ENCODE results near the gene CST9L.

The CST9L gene

GRCh38 chr20:23605867-23606651, 37.8 kb upstream of the CST9L start, which contains the start of gene CST9:
CST9 (minus strand) TSS chr20:23605917; CDS start chr20:23605864, 53 bp downstream.
- no peak within 1 kb of the TSS for H3K4ac ChIP-seq (ENCODE audit: low read depth, low read length)
- H3K9ac ChIP-seq (ENCODE audit: low read length) = no peak within 1 kb of the TSS
- H4K12ac ChIP-seq (ENCODE audit: low read depth, low read length) = no peak within 1 kb of the TSS
- H4K91ac ChIP-seq (ENCODE audit: low read depth, low read length) = no peak within 1 kb of the TSS
- H2AFZ ChIP-seq (ENCODE audit: insufficient read depth, low read length, poor library complexity) = no peak within 1 kb of the TSS
- DNase-seq = no peak
- H2BK12ac ChIP-seq (ENCODE audit: low read length) = no peak within 1 kb of the TSS
- no peak within 1 kb of the TSS for H2AK5ac ChIP-seq (ENCODE audit: low read length)
- H2BK5ac ChIP-seq (ENCODE audit: low read depth, low read length, poor library complexity) = no peak within 1 kb of the TSS
- no CpG with 5 or more reads among the region's 16 CpGs for WGBS (ENCODE audit: extremely low coverage, insufficient coverage, insufficient read length)
- H3K23ac ChIP-seq (ENCODE audit: low read length) = no peak within 1 kb of the TSS
- no peak within 1 kb of the TSS for H3K18ac ChIP-seq (ENCODE audit: low read length)
- H3K27ac ChIP-seq (ENCODE audit: low read depth, low read length) = no peak within 1 kb of the TSS
- no peaks in the 10 kb centered on the region for H3K36me3 ChIP-seq (ENCODE audit: control insufficient read depth in 1 of 2, insufficient read depth in 2 of 2, low read length in 2 of 2)
- H4K8ac ChIP-seq (ENCODE audit: low read depth, low read length) = no peak within 1 kb of the TSS
- H3K4me3 ChIP-seq (ENCODE audit: low read depth, low read length) = no peak within 1 kb of the TSS
- H3K27me3 ChIP-seq (ENCODE audit: insufficient read depth, low read length) = no peaks in the 10 kb centered on the region
- H3K79me2 ChIP-seq (ENCODE audit: control insufficient read depth, insufficient read depth, low read length, poor library complexity) = no peaks in the 10 kb centered on the region
- no peak within 1 kb of the TSS for H2BK120ac ChIP-seq (ENCODE audit: insufficient read depth, low read length, poor library complexity)
- no peak within 1 kb of the TSS for H3K14ac ChIP-seq (ENCODE audit: low read length)
- no peaks in the 10 kb centered on the region for H3K79me1 ChIP-seq (ENCODE audit: low read length)
- H3K4me2 ChIP-seq (ENCODE audit: low read length) = no peak within 1 kb of the TSS
- peaks cover 2% of the 10 kb centered on the region for H3K9me3 ChIP-seq (ENCODE audit: insufficient read depth, low read depth, low read length)
- H3K4me1 ChIP-seq (ENCODE audit: control insufficient read depth in 1 of 2, insufficient read depth in 2 of 2, low read length in 2 of 2) = peaks cover 2 to 3% of the 10 kb centered on the region in 2 experiments

GRCh38 chr20:23604306-23604705, 36.0 kb upstream of the CST9L start:
- WGBS (ENCODE audit: extremely low coverage, insufficient coverage, insufficient read length) = no CpG with 5 or more reads among the region's 1 CpG
- H2BK5ac ChIP-seq (ENCODE audit: low read depth, low read length, poor library complexity) = no peak overlapping the region
- peaks cover 4% of the 10 kb centered on the region for H3K9me3 ChIP-seq (ENCODE audit: insufficient read depth, low read depth, low read length)
- H3K23ac ChIP-seq (ENCODE audit: low read length) = no peak overlapping the region
- H3K4ac ChIP-seq (ENCODE audit: low read depth, low read length) = no peak overlapping the region
- no peaks in the 10 kb centered on the region for H3K79me1 ChIP-seq (ENCODE audit: low read length)
- peaks cover 2 to 4% of the 10 kb centered on the region in 2 experiments for H3K4me1 ChIP-seq (ENCODE audit: control insufficient read depth in 1 of 2, insufficient read depth in 2 of 2, low read length in 2 of 2)
- no peak overlapping the region for H3K4me2 ChIP-seq (ENCODE audit: low read length)
- no peak overlapping the region for H3K4me3 ChIP-seq (ENCODE audit: low read depth, low read length)
- no peak overlapping the region for H3K14ac ChIP-seq (ENCODE audit: low read length)
- no peak overlapping the region for H4K91ac ChIP-seq (ENCODE audit: low read depth, low read length)
- H3K79me2 ChIP-seq (ENCODE audit: control insufficient read depth, insufficient read depth, low read length, poor library complexity) = no peaks in the 10 kb centered on the region
- no peak overlapping the region for H4K12ac ChIP-seq (ENCODE audit: low read depth, low read length)
- no peaks in the 10 kb centered on the region for H3K36me3 ChIP-seq (ENCODE audit: control insufficient read depth in 1 of 2, insufficient read depth in 2 of 2, low read length in 2 of 2)
- H3K27me3 ChIP-seq (ENCODE audit: insufficient read depth, low read length) = no peaks in the 10 kb centered on the region
- no peak overlapping the region for H2AFZ ChIP-seq (ENCODE audit: insufficient read depth, low read length, poor library complexity)
- H2AK5ac ChIP-seq (ENCODE audit: low read length) = no peak overlapping the region
- no peak overlapping the region for H2BK120ac ChIP-seq (ENCODE audit: insufficient read depth, low read length, poor library complexity)
- DNase-seq = no peak
- no peak overlapping the region for H4K8ac ChIP-seq (ENCODE audit: low read depth, low read length)
- H3K18ac ChIP-seq (ENCODE audit: low read length) = no peak overlapping the region
- no peak overlapping the region for H3K9ac ChIP-seq (ENCODE audit: low read length)
- no peak overlapping the region for H3K27ac ChIP-seq (ENCODE audit: low read depth, low read length)
- H2BK12ac ChIP-seq (ENCODE audit: low read length) = no peak overlapping the region

GRCh38 chr20:23603321-23603720, 35.0 kb upstream of the CST9L start:
- H2BK12ac ChIP-seq (ENCODE audit: low read length) = no peak overlapping the region
- H3K4me1 ChIP-seq (ENCODE audit: control insufficient read depth in 1 of 2, insufficient read depth in 2 of 2, low read length in 2 of 2) = peaks cover 2 to 4% of the 10 kb centered on the region in 2 experiments
- no peaks in the 10 kb centered on the region for H3K36me3 ChIP-seq (ENCODE audit: control insufficient read depth in 1 of 2, insufficient read depth in 2 of 2, low read length in 2 of 2)
- no peak for DNase-seq
- no peak overlapping the region for H3K4ac ChIP-seq (ENCODE audit: low read depth, low read length)
- peaks cover 4% of the 10 kb centered on the region for H3K9me3 ChIP-seq (ENCODE audit: insufficient read depth, low read depth, low read length)
- H4K91ac ChIP-seq (ENCODE audit: low read depth, low read length) = no peak overlapping the region
- no peak overlapping the region for H3K9ac ChIP-seq (ENCODE audit: low read length)
- no peaks in the 10 kb centered on the region for H3K79me2 ChIP-seq (ENCODE audit: control insufficient read depth, insufficient read depth, low read length, poor library complexity)
- no peak overlapping the region for H3K18ac ChIP-seq (ENCODE audit: low read length)
- H3K27me3 ChIP-seq (ENCODE audit: insufficient read depth, low read length) = no peaks in the 10 kb centered on the region
- H3K14ac ChIP-seq (ENCODE audit: low read length) = no peak overlapping the region
- no CpG with 5 or more reads among the region's 4 CpGs for WGBS (ENCODE audit: extremely low coverage, insufficient coverage, insufficient read length)
- H3K27ac ChIP-seq (ENCODE audit: low read depth, low read length) = no peak overlapping the region
- H2AFZ ChIP-seq (ENCODE audit: insufficient read depth, low read length, poor library complexity) = no peak overlapping the region
- H2AK5ac ChIP-seq (ENCODE audit: low read length) = no peak overlapping the region
- H2BK5ac ChIP-seq (ENCODE audit: low read depth, low read length, poor library complexity) = no peak overlapping the region
- no peak overlapping the region for H3K4me3 ChIP-seq (ENCODE audit: low read depth, low read length)
- H3K4me2 ChIP-seq (ENCODE audit: low read length) = no peak overlapping the region
- no peaks in the 10 kb centered on the region for H3K79me1 ChIP-seq (ENCODE audit: low read length)
- H4K8ac ChIP-seq (ENCODE audit: low read depth, low read length) = no peak overlapping the region
- no peak overlapping the region for H3K23ac ChIP-seq (ENCODE audit: low read length)
- no peak overlapping the region for H4K12ac ChIP-seq (ENCODE audit: low read depth, low read length)
- H2BK120ac ChIP-seq (ENCODE audit: insufficient read depth, low read length, poor library complexity) = no peak overlapping the region

- WGBS (ENCODE audit: extremely low coverage, insufficient coverage, insufficient read length) = no CpG with 5 or more reads among the region's 6 CpGs
These were observed 34.4 kb upstream of the CST9L start for GRCh38 chr20:23602699-23603098.

More at GRCh38 chr20:23602699-23603098, 34.4 kb upstream of the CST9L start:
- DNase-seq = no peak
- no peak overlapping the region for H3K27ac ChIP-seq (ENCODE audit: low read depth, low read length)
- H3K9ac ChIP-seq (ENCODE audit: low read length) = no peak overlapping the region
- no peak overlapping the region for H3K23ac ChIP-seq (ENCODE audit: low read length)
- no peaks in the 10 kb centered on the region for H3K79me1 ChIP-seq (ENCODE audit: low read length)
- no peaks in the 10 kb centered on the region for H3K27me3 ChIP-seq (ENCODE audit: insufficient read depth, low read length)
- no peak overlapping the region for H3K4ac ChIP-seq (ENCODE audit: low read depth, low read length)
- H2AFZ ChIP-seq (ENCODE audit: insufficient read depth, low read length, poor library complexity) = no peak overlapping the region
- no peak overlapping the region for H3K4me3 ChIP-seq (ENCODE audit: low read depth, low read length)
- H4K12ac ChIP-seq (ENCODE audit: low read depth, low read length) = no peak overlapping the region
- H2BK120ac ChIP-seq (ENCODE audit: insufficient read depth, low read length, poor library complexity) = no peak overlapping the region
- H2BK12ac ChIP-seq (ENCODE audit: low read length) = no peak overlapping the region
- peaks cover 4% of the 10 kb centered on the region for H3K9me3 ChIP-seq (ENCODE audit: insufficient read depth, low read depth, low read length)
- H3K79me2 ChIP-seq (ENCODE audit: control insufficient read depth, insufficient read depth, low read length, poor library complexity) = no peaks in the 10 kb centered on the region
- no peaks in the 10 kb centered on the region for H3K36me3 ChIP-seq (ENCODE audit: control insufficient read depth in 1 of 2, insufficient read depth in 2 of 2, low read length in 2 of 2)
- no peak overlapping the region for H3K18ac ChIP-seq (ENCODE audit: low read length)
- no peak overlapping the region for H2AK5ac ChIP-seq (ENCODE audit: low read length)
- H3K4me2 ChIP-seq (ENCODE audit: low read length) = no peak overlapping the region
- H3K14ac ChIP-seq (ENCODE audit: low read length) = no peak overlapping the region
- H2BK5ac ChIP-seq (ENCODE audit: low read depth, low read length, poor library complexity) = no peak overlapping the region
- H4K8ac ChIP-seq (ENCODE audit: low read depth, low read length) = no peak overlapping the region
- peaks cover 2 to 4% of the 10 kb centered on the region in 2 experiments for H3K4me1 ChIP-seq (ENCODE audit: control insufficient read depth in 1 of 2, insufficient read depth in 2 of 2, low read length in 2 of 2)
- no peak overlapping the region for H4K91ac ChIP-seq (ENCODE audit: low read depth, low read length)
